ENCODE results near the gene LSAMP. TPM values are rescaled to one million over a fixed set of nuclear protein-coding genes. Genes with fewer than 3 reads are reported as not detected.

The LSAMP gene
- total and polyA plus RNA-seq, 2 of the 4 experiments (the other 2 are of a cell fraction): 7.9 to 8.0 TPM

DNA sequence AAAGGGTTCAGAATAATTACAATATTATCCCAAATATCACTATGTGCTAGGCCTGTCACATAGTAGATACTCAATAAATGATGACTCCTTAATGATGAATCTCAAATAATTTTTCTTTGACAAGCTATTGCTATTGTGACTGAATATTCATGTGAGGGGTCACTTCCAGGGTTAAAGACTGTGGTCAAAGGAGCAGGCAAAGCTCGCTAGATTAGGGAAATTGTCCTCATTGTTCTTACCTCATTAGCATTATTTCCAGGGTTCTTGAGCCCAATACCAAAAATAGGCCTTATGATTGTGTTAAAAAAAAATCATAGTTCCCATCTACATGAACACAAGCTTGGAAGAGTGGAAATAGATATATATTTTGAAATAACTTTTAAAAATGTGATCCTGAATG is 569.8 kb downstream of the LSAMP start:
- dilution Hi-C loops (cut with HindIII; ENCODE audit: low sequenced_read_pairs, unreplicated experiment): no loop called here
- no peak overlapping the region for H2AFZ ChIP-seq (replicated peaks; ENCODE audit: low read length, poor library complexity)
- CTCF ChIA-PET: interaction anchor here (0.6 to 1.5 kb wide), 6 partner anchors 9 to 1702 kb away, joined by 3 to 11 read pairs (median 3); no protein-coding TSS in a partner anchor

More for the DNA sequence above, 569.8 kb downstream of the LSAMP start:
- no peak overlapping the region for H3K27ac ChIP-seq (ENCODE audit: insufficient read depth, low read length)
- H3K56ac ChIP-seq (ENCODE audit: extremely low read depth, insufficient read depth, low read length): no peak overlapping the region
- BruUV-seq (replicated peaks): no TSS peak
- H3K9me3 ChIP-seq (ENCODE audit: control insufficient read depth, insufficient read depth, low read length): no peaks in the 10 kb centered on the region
- no peaks in the 10 kb centered on the region for H4K20me1 ChIP-seq (ENCODE audit: insufficient read depth, low read length)
- no peak overlapping the region for H4K91ac ChIP-seq (ENCODE audit: insufficient read depth, low read depth, low read length)
- H3K4me2 ChIP-seq (ENCODE audit: low read depth, low read length): no peak overlapping the region
- H3K4ac ChIP-seq (ENCODE audit: low read depth, low read length): no peak overlapping the region
- no peak overlapping the region for H2AK5ac ChIP-seq (ENCODE audit: low read depth, low read length)
- H2BK15ac ChIP-seq (ENCODE audit: low read depth, low read length): no peak overlapping the region
- POLR2A ChIA-PET (ENCODE audit: unreplicated experiment): no interaction called here
- H4K5ac ChIP-seq (ENCODE audit: low read depth, low read length): no peak overlapping the region
- no peaks in the 10 kb centered on the region for H3K79me1 ChIP-seq (ENCODE audit: low read depth in 1 of 2, low read length in 2 of 2)
- in situ Hi-C loops (cut with MboI; ENCODE audit: low sequenced_read_pairs): no loop called here
- H3K18ac ChIP-seq (ENCODE audit: low read depth, low read length): no peak overlapping the region
- no peaks in the 10 kb centered on the region for H3K9me1 ChIP-seq (ENCODE audit: insufficient read depth, low read length)
- DNase-seq (no peak), ATAC-seq (ENCODE audit: low read depth) (no peak)
- H3K23ac ChIP-seq (ENCODE audit: low read depth, low read length): no peak overlapping the region
- TF ChIP-seq FOS (IDR thresholded peaks at IDR 0.05; ENCODE audit: low read depth, low read length): no peak
- no peak overlapping the region for H3K4me3 ChIP-seq (ENCODE audit: insufficient read depth, low read depth, low read length)
- no peak overlapping the region for H4K8ac ChIP-seq (ENCODE audit: low read depth in 2 of 2, low read length in 2 of 2)
- H3K14ac ChIP-seq (replicated peaks; ENCODE audit: low read depth, low read length): no peak overlapping the region
- no peak overlapping the region for H2AK9ac ChIP-seq (replicated peaks; ENCODE audit: low read depth, low read length, poor library complexity)
- H2BK20ac ChIP-seq (ENCODE audit: low read depth, low read length): no peak overlapping the region
- H2BK120ac ChIP-seq (ENCODE audit: low read depth, low read length): no peak overlapping the region
- H3K27me3 ChIP-seq (ENCODE audit: control insufficient read depth, insufficient read depth, low read length): no peaks in the 10 kb centered on the region
- intact Hi-C loops (cut with micrococcal nuclease): no loop called here
- no peak overlapping the region for H2BK5ac ChIP-seq (ENCODE audit: low read depth, low read length, poor library complexity, severe bottlenecking)
- WGBS, 2 experiments (ENCODE audit: extremely low coverage in 2 of 2, insufficient read length in 1 of 2): no CpG with 5 or more reads among the region's 1 CpG
- H3K4me1 ChIP-seq (ENCODE audit: control insufficient read depth, insufficient read depth, low read length): no peaks in the 10 kb centered on the region; the same call in 1 of the 2 replicates
- no peaks in the 10 kb centered on the region for H3K36me3 ChIP-seq (ENCODE audit: control insufficient read depth, insufficient read depth, low read length)
- H3K9ac ChIP-seq (ENCODE audit: low read depth, low read length): no peak overlapping the region
